Measurements from ENCODE around the gene PIGQ.
"Not testable (repeated sequence)": the region's sequence is repeated elsewhere in the genome, so short reads cannot be mapped to it uniquely, and the experiment has no call there.

The PIGQ gene

DNA sequence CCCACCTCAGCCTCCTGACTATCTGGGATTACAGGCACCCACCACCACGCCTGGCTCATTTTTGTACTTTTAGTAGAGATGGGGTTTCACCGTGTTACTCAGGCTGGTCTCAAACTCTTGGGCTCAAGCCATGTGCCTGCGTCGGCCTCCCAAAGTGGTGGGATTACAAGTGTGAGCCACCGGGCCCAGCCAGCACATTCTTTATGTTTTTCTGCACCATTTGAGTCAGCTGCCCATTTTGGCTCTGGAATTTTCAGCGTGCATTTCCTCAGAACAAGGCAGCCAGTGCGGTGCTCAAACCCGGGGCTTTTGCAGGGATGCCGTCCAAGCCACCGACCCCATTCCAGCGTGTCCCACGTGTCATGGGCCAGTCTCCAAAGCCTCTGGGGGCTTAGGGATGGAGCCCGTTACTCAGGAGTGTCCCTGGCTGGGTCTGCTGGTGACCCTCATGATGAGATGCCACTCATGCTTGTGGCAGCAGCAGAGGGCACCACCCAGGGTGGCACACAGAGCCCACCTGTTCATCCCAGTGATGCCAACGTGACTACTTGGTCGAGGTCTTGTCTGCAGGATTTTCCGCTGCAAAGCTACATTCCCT is 16.4 kb downstream of the PIGQ start:
- no peak for DNase-seq (ENCODE audit: low read depth in 3 of 3)

- DNase-seq (ENCODE audit: low read depth in 3 of 3) = no peak
Observed at GRCh38 chr16:586645-587590, 17.1 kb downstream of the PIGQ start.

GRCh38 chr16:588639-588888 is 18.8 kb downstream of the PIGQ start:
- peak; percentile 39 to 57 (median 55) for DNase-seq (ENCODE audit: low read depth in 3 of 3)

GRCh38 chr16:588889-589657 is 19.3 kb downstream of the PIGQ start:
- peak; percentile 95 to 96 (median 96) for DNase-seq (ENCODE audit: low read depth in 3 of 3)

- DNase-seq (ENCODE audit: low read depth in 3 of 3) = peak; percentile 99
Observed at GRCh38 chr16:589658-590187, 20.0 kb downstream of the PIGQ start, which contains the start of gene RAB40C. Gene RAB40C, plus strand, starts transcription at chr16:590066. Its CDS starts 226 bp downstream, at chr16:590292.

- DNase-seq (ENCODE audit: low read depth in 3 of 3) = no peak
Observed at GRCh38 chr16:590188-590814, 20.5 kb downstream of the PIGQ start.

DNA sequence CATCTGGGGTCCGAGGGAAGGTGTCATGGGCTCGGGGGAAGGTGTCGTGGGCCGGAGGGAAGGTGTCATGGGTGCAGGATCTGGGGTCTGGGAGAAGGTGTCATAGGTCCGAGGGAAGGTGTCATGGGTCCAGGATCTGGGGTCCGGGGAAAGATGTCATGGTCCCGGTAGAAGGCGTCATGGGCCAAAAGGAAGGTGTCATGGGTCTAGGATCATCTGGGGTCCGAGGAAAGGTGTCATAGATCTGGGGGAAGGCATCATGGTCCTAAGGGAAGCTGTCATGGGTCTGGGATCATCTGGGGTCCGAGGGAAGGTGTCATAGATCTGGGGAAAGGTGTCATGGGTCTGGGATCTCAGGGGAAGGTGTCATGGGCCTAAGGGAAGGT is 21.0 kb downstream of the PIGQ start:
- DNase-seq (ENCODE audit: low read depth in 3 of 3) = no peak

- DNase-seq (ENCODE audit: low read depth in 3 of 3) = no peak
Observed at GRCh38 chr16:591231-591630, 21.5 kb downstream of the PIGQ start.

- no peak for DNase-seq (ENCODE audit: low read depth in 3 of 3)
Observed at GRCh38 chr16:591892-592517, 22.2 kb downstream of the PIGQ start.

DNA sequence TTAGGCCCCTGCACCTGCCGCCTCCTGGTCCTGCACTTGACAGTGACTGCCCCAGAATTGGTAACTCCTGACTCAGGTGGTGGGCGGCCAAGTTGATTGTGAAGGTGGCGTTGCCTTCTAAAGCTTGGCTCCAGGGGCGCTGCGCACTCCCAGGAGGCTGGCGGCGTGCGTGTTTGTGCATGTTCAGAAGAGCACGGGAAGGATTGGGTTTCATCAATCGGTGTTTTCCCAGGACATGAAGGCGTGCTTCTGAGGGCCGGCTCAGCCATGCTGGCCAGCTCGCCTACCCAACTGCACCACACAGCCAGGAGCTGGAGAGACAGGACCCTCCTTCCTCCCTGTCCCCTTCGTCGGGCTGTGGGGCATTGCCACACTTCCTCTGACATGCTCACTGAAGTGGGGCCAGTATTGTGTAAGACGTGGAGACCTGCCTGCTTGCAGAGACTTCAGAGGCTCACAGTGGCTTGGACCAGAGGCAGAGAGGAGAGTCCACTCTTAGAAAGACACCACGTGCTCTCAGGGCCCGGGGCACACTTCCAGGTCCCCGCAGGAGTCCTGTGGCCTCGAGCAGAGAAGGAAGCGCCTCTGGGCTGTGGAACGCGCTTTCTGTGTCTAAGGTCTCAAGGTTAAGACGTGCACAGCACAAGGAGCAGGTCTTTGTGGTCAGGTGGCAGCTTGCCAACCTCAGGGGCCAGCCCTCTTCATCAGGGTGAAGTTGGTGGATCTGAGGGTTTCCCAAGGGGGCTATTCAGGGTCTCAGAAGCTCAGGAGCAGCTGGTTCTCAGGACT is 22.9 kb downstream of the PIGQ start:
- no peak for DNase-seq (ENCODE audit: low read depth in 3 of 3)

DNA sequence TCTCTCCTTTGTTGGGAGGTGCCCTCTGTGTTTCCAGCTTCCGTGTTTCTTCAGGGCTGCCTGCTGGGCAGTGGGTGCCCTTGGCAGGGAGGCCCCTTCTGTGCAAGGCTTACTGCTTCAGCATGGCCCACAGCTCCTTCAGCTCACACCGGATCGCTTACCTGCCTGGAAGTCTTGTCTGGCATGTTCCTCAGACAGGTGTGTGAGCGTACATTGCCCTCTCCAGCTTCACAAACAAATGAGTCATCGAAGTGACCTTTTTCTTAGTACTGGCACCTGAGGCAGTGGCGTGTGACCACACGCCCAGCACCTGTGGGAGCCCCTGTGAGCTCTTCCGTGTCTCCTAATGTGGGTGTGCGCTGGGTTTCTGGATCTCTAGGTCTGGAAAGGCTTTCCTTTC is 23.6 kb downstream of the PIGQ start:
- no peak for DNase-seq (ENCODE audit: low read depth in 3 of 3)

DNA sequence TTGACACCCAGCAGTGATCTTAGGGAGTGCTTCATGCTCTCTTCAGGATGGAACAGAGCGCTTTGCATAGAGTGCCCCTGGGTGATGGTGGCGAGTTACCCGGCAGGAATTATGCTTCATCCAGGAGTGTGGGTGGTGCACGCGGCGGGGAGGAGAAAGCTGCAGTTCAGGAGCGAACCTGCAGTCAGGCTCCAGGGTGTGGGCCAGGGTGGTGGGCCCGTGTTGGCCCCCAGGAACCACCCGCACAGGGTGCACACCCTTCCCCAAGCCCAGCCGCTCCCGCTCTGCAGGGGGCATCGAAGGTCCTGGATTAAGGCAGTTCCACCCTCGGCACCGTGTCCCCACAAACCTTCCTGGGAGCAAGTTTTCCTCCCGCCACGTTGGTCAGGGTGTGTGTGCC is 24.0 kb downstream of the PIGQ start:
- no peak for DNase-seq (ENCODE audit: low read depth in 3 of 3)

DNA sequence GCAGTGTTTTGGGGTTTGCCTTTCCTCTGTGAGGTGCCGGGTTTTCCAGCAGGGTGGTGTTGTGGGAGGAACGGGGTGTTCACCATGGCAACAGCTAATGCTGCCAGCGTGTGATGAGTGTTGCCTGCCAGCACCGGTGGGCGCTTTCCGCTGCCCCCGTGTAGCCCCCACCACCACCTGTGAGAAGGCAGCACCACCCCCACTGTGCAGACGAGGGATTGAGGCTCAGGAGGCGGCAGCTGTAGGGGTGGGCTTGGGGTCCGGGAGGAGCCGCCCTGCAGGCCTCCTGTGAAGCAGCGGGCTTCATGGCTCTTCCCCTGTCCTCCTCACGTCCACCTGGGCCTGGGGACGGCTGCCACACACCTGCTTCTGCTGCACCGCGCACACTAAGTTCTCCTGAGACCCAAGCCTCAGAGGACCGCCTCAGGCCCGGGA is 25.3 kb downstream of the PIGQ start:
- DNase-seq (ENCODE audit: low read depth in 3 of 3) = no peak

DNA sequence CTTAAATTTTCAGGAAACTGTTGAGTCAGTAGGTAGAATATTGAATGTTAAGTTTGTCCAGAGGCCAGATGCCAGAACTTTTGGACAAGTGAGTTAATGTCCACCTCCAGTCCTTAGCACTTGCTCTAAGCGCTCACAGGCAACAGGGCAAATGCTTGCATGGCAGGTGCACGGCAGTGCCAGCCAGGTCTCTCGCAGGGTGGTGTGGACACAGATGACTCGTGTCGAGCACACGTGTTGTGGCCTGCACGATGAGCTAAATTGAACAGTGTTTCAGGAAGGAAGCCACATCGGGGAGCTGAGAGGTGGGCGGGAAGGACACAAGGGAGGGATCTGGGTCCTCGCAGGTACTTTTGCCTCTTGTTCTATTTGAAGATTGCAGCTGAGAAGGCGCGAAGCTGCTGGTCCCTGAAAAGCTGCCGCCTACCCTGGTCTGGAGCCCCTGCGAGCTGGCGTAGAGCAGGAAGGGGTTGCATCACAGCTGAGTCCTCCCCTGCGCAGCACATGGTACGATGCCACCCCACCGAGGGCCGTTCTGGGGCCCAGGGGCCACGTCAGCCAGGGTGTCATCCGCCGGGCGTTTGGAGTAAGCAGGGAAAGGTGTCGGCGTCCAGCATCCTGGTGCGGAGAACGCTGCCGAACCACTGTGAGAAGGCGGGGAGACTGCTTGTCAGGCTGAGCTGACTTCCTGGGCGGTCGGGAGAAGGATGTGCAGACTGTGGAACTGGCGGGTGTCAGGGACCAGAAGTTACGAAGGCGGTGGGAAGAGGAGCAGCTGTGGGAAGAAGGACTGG is 26.4 kb downstream of the PIGQ start:
- DNase-seq (ENCODE audit: low read depth in 3 of 3) = no peak

GRCh38 chr16:596736-597060 is 26.9 kb downstream of the PIGQ start:
- DNase-seq (ENCODE audit: low read depth in 3 of 3) = no peak

DNA sequence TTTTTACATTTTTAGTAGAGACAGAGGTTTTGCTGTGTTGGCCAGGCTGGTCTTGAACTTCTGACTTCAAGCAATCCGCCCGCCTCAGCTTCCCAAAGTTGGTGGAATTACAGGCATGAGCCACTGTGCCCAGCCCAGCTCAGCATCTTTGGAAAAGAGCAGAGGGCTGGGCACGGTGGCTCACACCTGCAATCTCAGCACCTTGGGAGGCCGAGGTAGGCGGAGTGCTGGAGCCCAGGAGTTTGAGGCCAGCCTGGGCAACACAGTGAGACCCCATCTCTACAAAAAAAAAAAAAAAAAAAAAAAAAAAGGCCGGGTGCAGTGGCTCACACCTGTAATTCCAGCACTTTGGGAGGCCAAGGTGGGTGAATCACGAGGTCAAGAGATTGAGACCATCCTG is 27.9 kb downstream of the PIGQ start:
- not testable (repeated sequence) for DNase-seq (ENCODE audit: low read depth in 3 of 3)

- no peak for DNase-seq (ENCODE audit: low read depth in 3 of 3)
Observed at GRCh38 chr16:598823-599739, 29.3 kb downstream of the PIGQ start.

- no peak for DNase-seq (ENCODE audit: low read depth in 3 of 3)
Observed at GRCh38 chr16:600781-601180, 31.0 kb downstream of the PIGQ start.

- DNase-seq (ENCODE audit: low read depth in 3 of 3) = no peak
Observed at GRCh38 chr16:603933-604332, 34.2 kb downstream of the PIGQ start.
